ENCODE measurements around the gene AGBL3. TPM values are rescaled to one million over a fixed set of nuclear protein-coding genes. Genes with fewer than 3 reads are reported as not detected.

Gene AGBL3
- total RNA-seq, 1 donor from 2014 or later, result 2.6 TPM

- no peak for DNase-seq (ENCODE audit: low spot score)
These were observed 157.8 kb downstream of the AGBL3 start for GRCh38 chr7:135143885-135144668.

- no peak for DNase-seq (ENCODE audit: low spot score)
These were observed 161.1 kb downstream of the AGBL3 start for GRCh38 chr7:135147341-135147898.

DNA sequence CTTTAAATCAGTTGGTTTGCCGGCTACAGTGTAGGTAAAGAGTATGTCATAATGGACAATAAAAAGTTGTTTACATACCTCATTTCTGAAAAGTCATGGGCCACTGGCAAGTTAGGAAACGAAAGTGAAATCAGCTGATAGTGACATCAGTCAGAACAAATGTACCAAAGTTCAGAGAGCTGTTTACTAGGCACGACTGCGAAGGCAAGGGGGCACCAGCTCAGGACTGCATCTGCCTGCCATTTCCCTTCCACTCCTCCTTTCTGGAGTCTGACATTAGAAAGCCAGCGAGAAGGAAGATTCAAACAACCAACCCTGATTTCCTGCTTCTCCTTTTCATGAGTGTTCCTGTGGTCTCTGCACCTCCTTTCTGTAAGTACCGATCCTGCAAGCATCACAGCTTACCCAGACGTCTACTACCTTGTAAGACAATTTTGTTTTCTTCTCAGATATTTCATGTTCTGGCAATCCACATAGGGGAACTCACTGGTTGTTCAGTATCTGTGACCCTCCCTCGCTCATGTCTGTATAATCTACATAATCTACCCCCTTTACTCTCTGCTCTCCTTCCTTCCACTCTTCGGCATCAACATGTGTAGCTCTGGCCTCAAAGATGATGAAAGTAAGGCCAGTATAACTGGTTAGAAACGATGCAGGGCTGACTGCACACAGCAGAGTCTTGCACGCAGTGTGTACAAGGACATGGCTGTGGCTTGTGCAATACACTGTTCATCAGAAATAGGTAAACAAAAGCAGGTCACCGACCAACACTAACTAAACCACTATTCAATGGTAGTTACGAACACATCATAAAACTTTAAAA lies 161.8 kb downstream of the AGBL3 start, which contains the start of gene TMEM140:
TMEM140 (plus strand) TSS at position 174 of the 823 bp plus-strand sequence. CDS start 16,370 bp downstream, outside the sequence.
- DNase-seq (ENCODE audit: low spot score), result no peak

GRCh38 chr7:135150072-135150782 lies 163.9 kb downstream of the AGBL3 start:
- no peak for DNase-seq (ENCODE audit: low spot score)

- DNase-seq (ENCODE audit: low spot score), result no peak
These were observed 164.8 kb downstream of the AGBL3 start for GRCh38 chr7:135151132-135151531.

DNA sequence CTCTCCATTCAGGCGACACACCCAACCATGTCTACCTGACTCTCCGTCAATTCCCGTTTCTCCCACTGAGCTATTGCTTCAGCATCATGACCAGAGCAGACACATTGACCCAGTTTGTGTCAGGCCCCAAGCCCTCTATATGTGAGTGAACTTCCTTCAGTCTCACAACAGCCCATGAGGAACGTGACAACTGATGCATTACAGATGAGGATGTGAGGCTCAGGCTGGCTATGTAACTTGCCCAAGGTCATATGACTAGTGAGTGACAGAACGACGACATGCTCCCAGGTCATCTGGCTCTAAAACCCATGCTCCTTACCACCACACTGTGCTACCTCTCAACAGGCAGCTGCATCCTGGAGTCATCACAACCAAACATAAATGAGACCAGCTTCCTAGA lies 165.2 kb downstream of the AGBL3 start:
- no peak for DNase-seq (ENCODE audit: low spot score)

GRCh38 chr7:135152442-135152841 lies 166.1 kb downstream of the AGBL3 start:
- no peak for DNase-seq (ENCODE audit: low spot score)

DNA sequence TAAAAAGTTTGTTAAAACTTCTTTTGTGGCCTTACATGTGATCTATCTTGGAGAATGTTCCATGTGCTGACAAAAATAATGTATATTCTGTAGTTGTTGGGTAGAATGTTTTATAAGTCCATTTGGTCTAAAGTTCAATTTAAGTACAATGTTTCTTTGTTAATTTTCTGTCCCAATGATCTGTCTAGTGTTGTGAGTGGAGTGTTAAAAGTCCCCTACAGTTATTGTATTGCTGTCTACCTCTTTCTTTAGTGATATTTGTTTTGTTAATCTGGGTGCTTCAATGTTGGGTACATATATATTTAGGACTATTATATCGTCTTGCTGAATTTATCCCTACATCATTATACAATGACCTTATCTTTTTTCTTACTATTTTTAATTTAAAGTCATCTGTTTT lies 168.4 kb downstream of the AGBL3 start:
- no peak for DNase-seq (ENCODE audit: low spot score)

- no peak for DNase-seq (ENCODE audit: low spot score)
These were observed 170.0 kb downstream of the AGBL3 start for GRCh38 chr7:135156290-135156689.

- DNase-seq (ENCODE audit: low spot score), result no peak
These were observed 171.9 kb downstream of the AGBL3 start for GRCh38 chr7:135158141-135158655.

- no peak for DNase-seq (ENCODE audit: low spot score)
These were observed 172.6 kb downstream of the AGBL3 start for GRCh38 chr7:135158874-135159273.

- no peak for DNase-seq (ENCODE audit: low spot score)
These were observed 173.2 kb downstream of the AGBL3 start for GRCh38 chr7:135159359-135160085.

DNA sequence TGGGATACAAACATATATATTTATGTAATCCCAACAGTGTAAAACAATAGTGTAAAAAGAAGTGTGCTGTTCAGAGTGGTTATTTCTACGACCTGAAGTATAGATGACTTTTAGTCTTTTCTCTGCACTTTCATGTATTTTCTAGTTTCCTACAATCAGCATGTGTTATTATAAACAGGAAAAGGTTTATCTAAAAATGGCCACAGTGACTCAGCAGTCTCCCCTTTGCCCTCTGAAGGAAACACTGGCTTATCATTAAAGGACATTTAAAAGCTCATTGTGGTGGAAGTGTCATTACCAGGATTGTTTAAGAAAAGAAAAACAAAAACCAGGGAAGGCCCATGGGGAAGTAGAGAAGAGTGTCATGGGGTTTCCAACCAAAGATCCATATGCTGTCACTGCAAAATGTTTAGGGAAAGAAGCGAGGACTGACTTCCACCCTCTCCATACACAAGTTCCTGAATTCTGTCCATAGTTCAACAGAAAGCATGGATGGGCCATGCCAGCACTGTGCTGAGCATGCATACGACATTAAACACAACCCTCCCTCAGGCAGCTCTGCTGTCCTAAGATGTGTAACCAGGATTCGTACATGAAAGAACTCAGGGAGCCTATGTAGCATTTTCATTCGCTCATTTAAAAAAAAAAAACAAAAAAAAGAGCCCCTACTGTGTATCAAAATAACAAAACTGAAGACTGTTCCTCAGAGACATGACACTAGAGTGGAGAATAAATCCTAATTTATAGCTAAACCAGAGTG lies 174.0 kb downstream of the AGBL3 start:
- DNase-seq (ENCODE audit: low spot score), result no peak

DNA sequence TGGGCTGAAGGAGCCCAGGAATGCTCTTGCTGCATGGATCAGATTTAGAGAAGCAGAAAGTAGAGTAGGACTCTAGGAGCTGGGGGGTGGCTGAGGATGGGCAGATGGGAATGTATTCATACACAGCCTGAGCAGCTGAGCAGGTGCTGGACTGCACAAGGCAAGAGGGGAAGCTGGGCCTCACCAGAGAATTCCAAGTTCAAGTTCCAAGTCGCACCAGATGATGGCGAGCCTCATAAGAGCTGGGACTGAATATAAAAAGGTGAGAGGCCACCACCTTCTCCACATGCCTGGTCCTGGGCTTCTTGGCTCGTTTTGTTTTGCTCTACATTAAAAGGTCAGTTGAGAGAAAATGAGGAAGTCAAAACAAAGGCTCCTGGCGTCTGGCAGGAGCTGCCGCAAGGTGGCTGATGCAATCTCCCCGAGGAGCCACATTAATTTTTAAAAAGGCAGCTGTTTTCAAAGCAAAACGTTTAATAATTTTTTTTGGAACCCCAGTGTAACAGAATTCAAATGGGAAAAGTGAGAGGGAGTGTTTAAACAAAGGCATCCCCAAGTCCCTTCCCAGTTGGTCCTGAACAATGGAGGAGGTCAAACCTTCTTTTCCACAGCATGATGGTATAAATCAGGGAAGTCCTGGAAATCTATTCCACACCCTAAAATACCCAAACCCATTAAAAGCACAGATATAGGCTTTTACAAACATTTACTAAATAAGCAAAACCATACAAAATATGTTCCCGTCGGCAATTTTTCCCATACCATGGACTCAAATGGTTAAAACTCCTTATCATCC lies 174.7 kb downstream of the AGBL3 start:
- DNase-seq (ENCODE audit: low spot score), result no peak

GRCh38 chr7:135161669-135162068 lies 175.4 kb downstream of the AGBL3 start:
- no peak for DNase-seq (ENCODE audit: low spot score)

DNA sequence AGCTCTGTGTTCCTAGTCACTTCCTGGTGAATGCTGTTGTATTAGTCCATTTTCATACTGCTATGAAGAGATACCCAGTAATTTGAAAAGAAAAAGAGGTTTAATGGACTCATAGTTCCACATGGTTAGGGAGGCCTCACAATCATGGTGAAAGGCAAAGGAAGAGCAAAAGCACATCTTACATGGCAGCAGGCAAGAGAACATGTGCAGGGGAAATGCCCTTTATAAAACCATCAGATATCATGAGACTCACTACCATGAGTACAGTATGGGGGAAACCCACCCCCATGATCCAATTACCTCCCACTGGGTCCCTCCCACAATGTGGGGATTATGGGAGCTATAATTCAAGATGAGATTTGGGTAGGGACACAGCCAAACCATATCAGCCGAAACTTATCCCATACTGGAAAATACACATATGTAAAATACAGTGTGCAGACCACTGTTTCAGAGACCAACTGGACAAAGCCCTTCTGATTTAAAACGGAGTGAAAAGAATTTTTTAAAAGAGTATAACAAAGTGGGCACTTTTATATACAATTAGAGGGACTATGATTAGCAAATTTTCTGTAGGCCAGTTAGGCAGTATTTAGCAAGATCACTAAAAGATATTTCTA lies 176.2 kb downstream of the AGBL3 start:
- no peak for DNase-seq (ENCODE audit: low spot score)

- no peak for DNase-seq (ENCODE audit: low spot score)
These were observed 178.2 kb downstream of the AGBL3 start for GRCh38 chr7:135164357-135165061.

GRCh38 chr7:135165862-135166261 lies 179.6 kb downstream of the AGBL3 start:
- DNase-seq (ENCODE audit: low spot score), result no peak
